NCI-H1092 (cell line): ENCODE measurements around the gene CHAC1.
"Not testable (repeated sequence)": the region's sequence is repeated elsewhere in the genome, so short reads cannot be mapped to it uniquely, and the experiment has no call there.

Experiments used
- DNase-seq: peaks from one replicate; lab custom pipeline; 2025; lab: John Stamatoyannopoulos, UW

The CHAC1 gene

DNA sequence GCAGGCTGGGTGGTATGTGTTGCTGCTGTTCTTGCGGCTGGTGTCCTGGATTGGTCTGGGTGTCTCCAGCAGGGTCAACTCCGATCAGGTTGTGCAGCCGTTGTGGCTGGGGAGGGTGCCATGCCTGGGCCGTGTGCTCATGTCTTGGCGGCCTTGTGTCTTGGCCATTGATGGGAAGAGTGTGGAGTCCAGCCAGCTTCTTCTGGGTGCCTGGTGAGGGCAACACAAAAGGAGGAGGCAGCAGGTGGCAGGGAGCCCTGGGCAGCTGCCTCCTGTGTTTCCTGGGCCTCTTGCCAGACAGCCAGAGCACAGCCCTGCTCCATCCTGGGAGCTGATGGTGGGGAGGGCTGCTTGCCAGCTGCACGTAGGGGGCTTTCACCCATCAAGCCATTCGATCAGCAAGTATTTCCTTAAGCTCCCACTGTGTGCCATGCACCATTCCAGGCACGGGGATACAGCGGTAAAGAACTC lies 4.3 kb downstream of the CHAC1 start:
- DNase-seq: peak; percentile 76

DNA sequence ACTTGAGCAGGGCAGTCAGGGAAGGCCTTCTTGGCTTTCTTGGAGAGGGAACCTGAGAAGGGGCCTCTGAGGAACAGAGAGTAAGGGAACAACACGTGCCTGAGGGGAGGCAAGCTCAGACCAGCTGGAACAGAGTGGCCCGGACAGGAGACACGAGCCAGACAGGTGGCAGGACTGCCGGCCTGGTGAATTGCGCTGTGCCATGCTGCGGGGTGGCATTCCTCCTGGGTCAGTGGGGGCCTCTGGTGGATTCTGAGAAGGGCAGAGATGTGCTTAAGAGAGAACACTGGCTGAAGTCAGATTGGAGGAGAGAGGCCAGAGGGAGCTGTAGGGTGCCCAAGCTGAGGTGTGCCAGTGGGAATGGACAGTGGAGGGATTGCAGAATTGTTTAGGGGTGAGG lies 4.9 kb downstream of the CHAC1 start:
- DNase-seq: no peak

DNA sequence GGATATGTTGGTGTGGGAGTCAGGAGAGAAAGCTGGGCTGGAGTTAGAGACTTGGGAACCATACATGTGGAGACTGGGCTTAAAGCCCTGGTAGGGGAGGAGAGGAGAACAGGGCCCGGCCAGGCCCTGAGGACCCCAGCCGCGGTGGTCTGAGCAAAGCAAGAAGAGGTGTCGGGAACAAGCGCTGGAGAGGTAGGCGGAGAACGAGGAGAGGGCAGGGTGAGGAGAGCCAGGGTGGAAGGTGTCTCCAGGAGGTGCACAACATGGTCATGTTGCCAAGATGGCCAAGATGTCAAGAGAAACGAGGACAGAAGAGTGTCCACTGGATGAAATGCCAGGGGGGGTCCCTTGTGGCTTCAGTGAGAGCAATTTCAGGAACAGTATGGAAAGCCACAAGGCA lies 5.5 kb downstream of the CHAC1 start:
- DNase-seq: no peak

DNA sequence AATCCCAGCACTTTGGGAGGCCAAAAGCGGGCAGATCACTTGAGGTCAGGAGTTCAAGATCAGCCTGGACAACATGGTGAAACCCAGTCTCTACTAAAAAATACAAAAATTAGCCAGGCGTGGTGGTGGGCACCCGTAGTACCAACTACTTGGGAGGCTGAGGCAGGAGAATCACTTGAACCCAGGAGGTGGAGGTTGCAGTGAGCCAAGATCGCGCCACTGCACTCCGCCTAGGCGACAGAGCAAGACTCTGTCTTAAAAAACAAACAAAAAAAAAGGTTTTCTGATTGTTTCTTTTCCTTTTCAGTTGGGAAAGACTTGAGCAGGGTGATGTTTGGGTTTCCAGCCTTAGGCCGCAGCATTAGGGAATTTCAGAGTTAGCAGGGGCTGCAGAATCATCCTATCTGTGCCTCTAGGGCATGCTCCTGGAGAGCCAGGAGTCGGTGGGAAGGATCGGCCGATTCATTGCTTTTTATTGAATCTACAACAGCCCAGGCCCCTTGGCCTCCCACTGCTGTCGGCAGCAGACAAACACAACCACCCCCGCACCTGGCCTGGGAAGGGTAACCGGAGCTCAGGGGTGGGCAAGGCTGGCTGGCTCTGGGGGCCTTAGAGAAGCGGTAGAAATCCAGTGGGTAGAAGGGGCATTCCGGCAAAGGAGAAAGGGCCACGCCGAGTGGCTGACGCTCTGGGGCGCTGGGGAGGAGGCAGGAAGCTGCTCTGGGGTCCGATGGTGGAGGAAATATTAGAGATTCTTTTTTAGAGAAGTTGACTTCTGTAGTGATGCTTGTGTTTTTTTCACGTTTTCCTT lies 6.3 kb downstream of the CHAC1 start:
- no peak for DNase-seq

DNA sequence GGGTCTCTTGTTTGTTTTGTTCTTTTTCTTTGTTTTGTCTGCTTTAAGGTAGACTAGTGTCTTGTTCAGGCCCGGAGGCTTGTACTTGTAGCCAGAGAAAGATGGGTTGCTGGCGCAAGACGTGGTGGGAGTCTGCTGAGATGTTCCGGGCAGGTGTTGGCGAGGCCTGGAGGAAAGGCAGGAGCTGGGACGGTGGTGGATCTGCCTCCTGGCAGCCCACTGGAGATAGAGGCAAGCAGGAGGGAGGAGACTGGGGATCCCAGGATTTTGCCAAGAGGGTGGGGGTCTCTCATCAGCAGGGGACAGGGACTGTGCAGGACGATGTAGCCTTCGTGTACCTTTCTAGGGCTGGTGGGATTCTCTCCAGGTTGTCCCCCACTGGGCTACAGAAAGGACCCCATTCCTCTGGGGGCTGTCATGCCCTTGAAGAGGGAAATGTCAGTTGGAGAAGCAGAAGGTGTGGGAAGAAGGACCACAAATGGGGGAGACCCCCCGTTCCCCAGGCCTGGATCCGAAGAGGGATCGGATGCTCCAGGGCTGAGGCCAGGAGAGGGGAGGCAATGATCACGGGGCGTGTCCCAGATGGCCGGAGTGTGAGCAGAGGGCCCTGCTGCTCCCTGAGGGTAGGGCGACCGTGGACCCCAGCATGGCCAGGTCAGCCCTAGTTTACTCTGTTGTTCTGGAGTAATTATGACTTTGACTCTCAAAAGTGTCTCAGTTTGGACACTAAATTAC lies 7.0 kb downstream of the CHAC1 start:
- DNase-seq: no peak

DNA sequence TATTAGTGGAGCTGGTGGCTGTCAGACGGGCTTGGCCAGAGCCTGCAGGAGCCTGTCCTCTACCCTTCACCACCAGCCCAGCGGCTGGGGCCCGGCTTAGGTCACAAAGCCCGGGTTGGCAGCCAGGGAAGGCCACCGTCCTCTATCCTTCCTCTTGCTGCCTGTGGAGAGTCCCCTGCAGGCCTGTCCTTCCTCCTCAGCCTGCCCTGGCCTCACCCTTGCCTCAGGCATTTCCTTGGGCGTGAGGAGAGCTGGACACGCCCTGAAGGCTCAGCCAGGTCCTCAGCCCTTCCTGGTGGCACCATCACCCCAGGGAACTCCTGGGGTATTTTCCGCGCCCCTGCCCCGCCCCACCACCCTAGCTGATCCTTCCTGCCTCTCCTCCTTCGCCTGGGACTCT lies 7.7 kb downstream of the CHAC1 start:
- DNase-seq: no peak

DNA sequence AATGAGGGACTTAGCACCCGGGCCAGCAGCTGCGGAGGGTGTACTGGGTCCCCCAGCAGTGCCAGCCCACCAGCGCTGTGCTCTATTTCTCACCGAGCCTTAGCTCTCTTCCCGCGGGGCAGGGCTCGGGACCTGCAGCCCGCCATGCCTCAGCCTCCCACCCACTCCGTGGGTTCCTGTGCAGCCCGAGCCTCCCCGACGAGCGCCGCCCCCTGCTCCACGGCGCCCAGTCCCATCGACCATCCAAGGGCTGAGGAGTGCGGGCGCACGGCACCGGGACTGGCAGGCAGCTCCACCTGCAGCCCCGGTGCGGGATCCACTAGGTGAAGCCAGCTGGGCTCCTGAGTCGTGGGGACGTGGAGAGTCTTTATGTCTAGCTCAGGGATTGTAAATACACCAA lies 8.5 kb downstream of the CHAC1 start:
- DNase-seq: not testable (repeated sequence)

DNA sequence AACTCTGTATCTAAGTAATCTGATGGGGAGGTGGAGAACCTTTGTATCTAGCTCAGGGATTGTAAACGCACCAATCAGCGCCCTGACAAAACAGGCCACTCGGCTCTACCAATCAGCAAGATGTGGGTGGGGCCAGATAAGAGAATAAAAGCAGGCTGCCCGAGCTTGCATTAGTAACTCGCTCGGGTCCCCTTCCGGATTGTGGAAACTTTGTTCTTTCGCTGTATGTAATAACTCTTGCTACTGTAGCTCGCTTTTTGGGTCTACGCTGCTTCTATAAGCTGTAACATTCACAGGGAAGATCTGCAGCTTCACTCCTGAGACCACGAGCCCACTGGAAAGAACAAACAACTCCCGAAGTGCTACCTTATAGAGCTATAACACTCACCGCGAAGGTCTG lies 9.0 kb downstream of the CHAC1 start:
- DNase-seq: not testable (repeated sequence)

DNA sequence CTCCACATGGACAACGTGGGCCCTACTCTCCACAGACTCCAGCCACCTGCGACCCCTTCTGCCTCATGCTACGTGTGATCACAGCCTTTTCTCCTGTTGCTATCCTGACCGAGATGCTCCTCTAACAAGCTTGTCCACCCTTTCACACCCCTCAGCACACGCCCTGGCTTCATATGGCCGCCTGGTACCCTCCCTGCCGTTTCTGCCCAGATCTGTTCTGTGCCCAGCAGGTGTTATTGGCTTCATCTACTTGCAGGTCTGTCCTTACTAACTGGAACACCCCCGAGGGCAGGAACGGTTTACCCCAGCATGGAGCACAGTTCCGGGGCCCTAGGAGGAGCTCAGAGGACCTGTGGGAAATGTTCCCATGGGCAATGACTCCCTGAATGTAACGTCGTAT lies 9.9 kb downstream of the CHAC1 start:
- DNase-seq: no peak

DNA sequence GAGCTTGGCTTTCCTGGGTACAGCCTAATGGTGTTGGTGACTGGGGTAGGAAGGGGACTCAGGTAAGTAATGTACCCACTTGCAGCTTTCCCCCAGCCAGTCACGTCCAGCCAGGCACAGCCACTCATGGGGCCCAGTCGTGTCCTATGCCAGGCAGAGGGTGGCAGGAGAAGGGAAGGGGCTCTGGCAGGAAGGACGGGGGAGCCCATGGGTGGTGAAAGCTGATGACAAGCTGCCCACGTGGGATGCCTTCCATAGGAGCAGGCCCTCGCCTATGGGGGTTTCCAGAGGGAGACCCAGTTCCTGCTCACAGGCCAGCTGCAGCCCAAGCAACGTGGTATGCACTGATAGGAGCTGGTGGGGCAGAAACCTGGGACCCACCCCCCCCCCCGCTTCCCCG lies 10.7 kb downstream of the CHAC1 start:
- DNase-seq: no peak

DNA sequence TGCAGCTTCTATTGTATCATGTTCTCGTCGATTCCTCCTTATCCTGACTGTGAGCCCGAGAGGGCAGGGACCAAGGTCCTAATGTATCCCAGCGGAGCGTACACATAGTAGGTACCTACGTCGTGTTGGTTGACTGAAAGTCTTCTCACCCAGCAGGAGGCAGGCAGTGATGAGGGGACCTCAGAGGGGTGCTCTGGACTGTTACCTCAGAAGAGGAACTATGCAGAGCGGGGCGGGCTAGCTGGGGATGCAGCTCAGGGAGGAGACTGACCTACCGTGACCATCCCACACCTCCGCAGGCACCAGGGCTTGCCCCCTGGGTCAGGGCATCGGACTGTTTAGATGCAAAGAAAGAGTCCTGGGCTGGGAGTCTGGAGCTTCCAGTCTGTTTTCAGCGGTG lies 11.4 kb downstream of the CHAC1 start:
- no peak for DNase-seq

DNA sequence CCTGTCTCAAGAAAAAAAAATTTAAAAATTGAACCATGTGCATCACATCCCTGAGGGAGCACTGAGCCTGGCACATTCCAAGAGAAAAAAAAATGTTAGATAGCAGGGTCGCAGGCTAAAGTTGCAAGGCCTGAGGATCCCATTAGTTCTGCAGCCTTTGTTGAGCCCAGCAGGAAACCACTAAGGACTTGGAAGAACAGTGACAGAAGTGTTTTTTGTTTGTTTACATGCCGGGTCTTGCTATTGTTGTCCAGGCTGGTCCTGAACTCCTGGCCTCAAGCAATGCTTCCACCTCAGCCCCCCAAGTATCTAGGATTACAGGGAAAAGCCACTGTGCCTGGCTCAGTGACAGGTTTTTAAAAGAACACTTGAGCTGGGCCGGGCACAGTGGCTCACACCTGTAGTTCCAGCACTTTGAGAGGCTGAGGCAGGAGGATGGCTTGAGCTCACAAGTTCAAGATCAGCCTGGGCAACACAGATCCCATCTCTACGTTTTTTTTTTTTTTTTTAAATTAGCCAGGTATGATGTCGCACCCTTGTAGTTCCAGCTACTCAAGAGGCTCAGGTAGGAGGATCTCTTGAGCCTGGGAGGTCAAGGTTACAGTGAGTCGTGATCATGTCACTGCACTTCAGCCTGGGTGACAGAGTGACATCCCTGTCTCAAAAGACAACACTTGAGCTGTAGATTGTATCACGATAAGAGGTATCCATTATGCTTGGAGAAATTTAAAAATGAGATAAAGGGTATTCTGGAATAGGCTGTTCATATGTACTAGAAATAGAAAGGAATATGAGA lies 15.2 kb downstream of the CHAC1 start:
- DNase-seq: no peak

DNA sequence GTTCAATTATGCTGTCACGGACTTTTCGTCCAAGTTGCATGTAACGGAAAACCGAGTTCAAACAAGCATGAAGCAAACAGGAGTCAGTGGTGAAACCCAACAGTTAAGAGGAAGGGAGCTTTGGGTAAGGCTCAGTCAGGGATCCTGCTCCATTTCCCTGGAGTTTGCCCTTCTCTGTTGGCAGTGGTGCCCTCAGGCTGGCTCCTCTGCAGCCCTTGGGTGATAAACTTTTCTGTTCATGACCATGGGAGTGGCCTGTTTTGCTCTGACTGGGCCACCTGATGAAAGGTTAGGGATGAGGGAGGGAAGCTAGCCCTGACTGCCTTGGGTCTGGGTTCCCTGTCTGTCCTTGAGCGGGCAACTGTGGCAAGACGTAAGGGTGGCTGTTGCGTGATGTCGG lies 16.1 kb downstream of the CHAC1 start:
- DNase-seq: no peak

DNA sequence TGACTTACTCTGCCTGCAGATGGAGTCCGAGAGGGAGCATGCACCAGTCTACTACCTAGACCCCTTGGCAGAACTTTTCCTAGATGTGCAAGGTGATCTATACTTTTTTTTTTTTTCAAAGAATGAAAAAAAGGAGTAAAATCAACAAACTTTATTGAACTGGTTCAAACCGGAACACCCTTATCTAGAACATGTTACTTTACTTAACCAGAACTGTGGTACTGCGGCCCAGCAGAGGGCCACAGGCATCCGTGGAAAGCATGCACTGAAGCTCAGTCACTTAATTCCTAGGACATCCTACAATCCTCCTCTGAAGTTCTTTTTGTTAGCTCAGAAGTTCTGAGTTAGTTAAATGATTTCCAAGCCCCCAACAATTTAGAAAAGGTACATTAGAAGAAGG lies 21.6 kb downstream of the CHAC1 start:
- DNase-seq: no peak

DNA sequence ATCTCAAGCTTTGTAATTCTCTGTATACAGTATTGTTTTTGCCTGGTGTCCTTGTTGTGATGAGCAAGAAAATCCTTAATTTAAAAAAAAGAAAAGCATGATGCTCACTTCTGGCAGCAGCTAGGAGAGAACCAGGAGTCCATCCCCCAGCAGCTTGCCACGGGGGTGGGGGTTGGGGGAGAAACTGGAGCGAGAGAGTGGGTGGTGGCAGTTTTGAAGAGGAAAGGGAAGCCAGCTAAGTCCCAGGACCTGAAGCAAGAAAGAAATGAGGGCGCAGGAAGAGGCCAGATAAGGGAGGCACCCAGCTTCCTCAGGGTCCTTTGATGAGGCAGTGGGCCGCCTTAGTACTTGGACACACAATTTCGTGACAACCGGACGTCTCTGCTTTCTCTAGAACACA lies 23.5 kb downstream of the CHAC1 start:
- no peak for DNase-seq

DNA sequence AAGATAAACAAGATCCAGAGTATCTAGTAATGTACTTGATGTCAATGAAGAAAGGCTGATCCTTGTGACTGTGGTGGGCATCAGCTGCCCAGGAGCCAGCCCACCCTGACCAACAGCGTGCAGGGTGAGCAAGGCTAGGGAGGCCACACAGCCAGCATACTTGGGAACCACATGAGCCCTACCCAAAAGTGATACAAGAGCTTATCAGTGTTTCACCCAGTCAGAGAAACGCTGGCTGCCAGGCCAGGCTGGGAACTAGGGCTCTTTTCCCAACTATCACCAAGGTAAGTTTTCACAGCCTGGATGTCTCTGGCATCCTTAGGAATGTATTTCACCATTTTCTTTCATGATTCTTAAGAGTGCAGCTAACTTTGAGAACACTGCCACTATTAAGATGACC lies 24.9 kb downstream of the CHAC1 start:
- DNase-seq: no peak

DNA sequence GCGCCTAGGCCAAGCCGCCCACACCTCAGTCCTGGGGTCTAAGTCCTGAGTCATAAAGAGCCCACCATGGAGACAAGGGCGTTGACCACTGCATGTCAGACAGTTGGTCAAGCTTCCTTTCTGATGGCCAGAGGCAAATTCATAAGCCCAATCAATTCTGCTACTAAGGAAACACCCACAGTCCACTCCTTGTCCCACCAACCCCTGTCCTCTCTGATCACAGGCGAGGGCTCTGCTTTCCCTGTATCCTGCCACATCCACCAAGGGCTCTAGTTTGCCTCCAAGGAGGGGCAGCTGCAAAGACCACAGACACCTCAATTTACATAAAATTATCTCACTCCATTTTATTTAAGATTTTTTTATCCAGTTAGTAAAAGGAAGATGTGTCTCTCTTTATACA lies 25.3 kb downstream of the CHAC1 start:
- DNase-seq: no peak

DNA sequence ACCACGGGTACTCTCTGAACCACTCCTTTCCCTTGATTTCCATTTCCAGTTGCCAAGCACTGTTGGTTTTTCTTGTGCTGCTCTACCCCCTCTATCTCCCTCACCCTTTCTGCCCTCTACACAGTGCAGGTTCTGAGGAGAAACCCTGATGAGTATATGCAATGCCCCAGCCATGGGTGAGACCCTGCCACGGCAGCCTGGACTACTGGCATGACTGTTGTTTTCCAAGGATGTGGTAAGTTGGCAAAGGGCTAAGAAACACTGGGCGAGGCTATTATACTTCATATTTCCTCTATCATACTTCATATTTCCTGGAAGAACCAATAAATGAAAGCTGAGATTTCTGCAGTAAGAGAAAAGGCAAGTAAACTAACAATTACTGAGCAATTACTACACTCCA lies 27.9 kb downstream of the CHAC1 start:
- DNase-seq: no peak

DNA sequence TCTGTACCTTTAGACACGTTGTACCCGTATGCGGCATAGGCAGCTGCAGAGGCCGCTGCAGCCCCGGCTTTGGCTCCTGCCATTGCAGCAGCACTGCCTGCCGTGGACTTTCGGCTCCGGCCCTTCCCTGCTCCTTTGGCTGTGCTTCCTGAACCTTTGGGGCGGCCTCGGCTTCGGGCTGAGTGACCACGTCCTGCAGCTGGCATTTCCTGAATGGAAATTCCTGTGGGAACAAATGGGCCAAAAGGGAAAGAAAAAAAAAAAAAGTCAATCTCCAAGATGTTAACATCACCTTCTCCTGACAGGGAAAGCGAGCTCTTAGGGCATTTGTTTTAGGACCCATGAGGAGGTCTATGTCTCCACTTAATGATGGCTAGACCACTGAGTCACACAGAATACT lies 29.6 kb downstream of the CHAC1 start:
- no peak for DNase-seq

DNA sequence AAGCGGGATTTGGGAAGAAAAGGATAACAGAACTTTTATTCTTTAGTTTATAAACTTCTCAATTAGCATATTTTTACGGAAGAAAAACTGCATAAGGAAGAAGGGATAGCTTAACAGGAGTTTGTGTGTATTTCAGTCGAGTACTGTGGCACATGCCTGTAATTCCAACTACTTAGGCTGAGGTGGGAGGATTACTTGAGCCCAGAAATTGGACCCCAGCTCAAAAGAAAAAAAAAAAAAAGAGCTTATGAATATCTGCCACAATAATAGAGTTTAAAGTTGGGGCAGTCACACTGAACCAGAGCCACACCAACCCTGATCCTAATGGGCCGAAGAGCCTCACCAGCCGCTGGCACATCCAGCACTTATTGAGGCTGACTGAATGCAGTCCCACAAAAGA lies 31.1 kb downstream of the CHAC1 start:
- no peak for DNase-seq

DNA sequence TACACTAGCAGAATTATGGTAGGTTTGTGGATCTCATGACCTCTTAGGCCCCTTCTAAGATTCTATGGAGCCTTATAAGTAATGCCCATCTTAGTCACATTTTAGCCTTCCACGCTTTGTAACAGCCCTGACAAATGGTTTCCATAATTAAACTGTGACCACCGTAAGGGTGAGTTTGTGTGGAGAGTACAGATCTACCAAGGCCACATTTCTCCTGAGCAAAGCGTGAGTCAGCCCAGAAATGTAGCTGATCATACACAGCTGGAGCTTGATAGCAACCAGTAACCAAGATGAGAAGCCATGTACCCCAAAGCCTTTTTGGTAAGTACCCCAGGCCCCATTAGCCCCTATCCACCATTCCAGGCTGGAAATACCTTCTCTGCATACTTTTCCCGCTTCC lies 31.7 kb downstream of the CHAC1 start:
- DNase-seq: no peak

DNA sequence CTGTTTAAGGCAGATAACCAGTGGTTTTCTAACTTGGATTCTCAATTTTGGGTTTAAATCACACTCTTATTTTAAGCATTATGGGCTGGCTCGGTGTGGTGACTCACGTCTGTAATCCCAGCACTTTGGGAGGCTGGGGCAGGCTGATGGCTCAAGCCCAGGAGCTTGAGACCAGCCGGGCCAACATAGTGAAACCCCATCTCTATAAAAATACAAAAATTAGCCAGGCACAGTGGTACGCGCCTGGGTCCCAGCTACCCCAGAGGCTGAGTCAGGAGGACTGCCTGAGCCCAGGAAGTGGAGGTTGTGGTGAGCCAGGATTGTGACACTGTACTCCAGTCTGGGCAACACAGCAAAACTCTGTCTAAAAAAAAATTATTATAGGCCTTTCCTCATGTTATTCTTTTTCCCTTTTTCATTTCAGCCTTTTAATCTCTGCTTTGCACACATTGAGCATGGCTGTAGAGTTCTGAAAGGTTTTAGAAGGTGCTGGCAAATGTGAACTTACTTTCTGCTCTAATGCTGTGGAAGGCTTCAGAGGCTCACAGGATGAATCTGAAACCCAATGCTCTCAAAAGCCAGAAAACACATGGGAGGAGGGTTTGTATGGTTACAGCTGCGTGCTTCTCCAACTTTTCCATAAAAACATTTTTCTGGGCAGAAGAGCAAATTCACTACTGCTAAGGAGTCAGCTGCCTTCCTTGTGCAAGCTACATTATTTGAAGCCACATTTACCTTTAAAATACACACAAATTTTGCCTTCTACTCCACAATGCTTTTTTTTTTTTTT lies 32.5 kb downstream of the CHAC1 start:
- DNase-seq: no peak
